Loucy (cell line): ENCODE results near the gene CNTNAP2.

ENCODE experiments used
- H2AFZ ChIP-seq: fragments of 200-600 bp; sonication (generic); 2 replicates; pipeline ENCODE4 v1.6.0; 2016; ENCODE audit warnings: antibody characterized with exemption, mild to moderate bottlenecking, low read length, moderate library complexity
- H3F3A ChIP-seq: fragments of 200-600 bp; 2 replicates; pipeline ENCODE4 v1.6.0; 2016; ENCODE audit warnings: antibody characterized with exemption, low read depth, mild to moderate bottlenecking
- H3K27me3 ChIP-seq: fragments of 200-600 bp; sonication (generic); 2 replicates; pipeline ENCODE4 v1.6.1; 2014; ENCODE audit warnings: low read length, mild to moderate bottlenecking; ENCODE audit not compliant: insufficient read depth, poor library complexity, severe bottlenecking
- H3K36me3 ChIP-seq: fragments of 200-600 bp; sonication (generic); 2 replicates; pipeline ENCODE4 v1.6.1; 2016; ENCODE audit warnings: low read length; ENCODE audit not compliant: insufficient read depth
- H3K4me1 ChIP-seq: fragments of 200-600 bp; sonication (generic); 2 replicates; pipeline ENCODE4 v1.5.1; 2014; ENCODE audit warnings: low read length, mild to moderate bottlenecking; ENCODE audit not compliant: insufficient read depth, poor library complexity, severe bottlenecking
- H3K4me2 ChIP-seq: fragments of 200-600 bp; sonication (generic); 2 replicates; pipeline ENCODE4 v1.6.0; 2014; ENCODE audit warnings: antibody characterized with exemption, low read length, low read depth, mild to moderate bottlenecking; ENCODE audit not compliant: poor library complexity, severe bottlenecking
- H3K4me3 ChIP-seq: fragments of 200-600 bp; sonication (generic); 2 replicates; pipeline ENCODE4 v1.5.1; 2014; ENCODE audit warnings: low read length, mild to moderate bottlenecking, mixed read lengths; ENCODE audit not compliant: poor library complexity, severe bottlenecking
- H3K79me2 ChIP-seq: fragments of 200-600 bp; sonication (generic); 2 replicates; pipeline ENCODE4 v1.6.1; 2014; ENCODE audit warnings: low read length; ENCODE audit not compliant: insufficient read depth
- H3K9ac ChIP-seq: fragments of 200-600 bp; sonication (generic); 2 replicates; pipeline ENCODE4 v1.6.0; 2014; ENCODE audit warnings: mild to moderate bottlenecking, low read depth, low read length, moderate library complexity; ENCODE audit not compliant: poor library complexity, severe bottlenecking
- H3K9me2 ChIP-seq: fragments of 200-600 bp; sonication (generic); replicated peaks from 2 replicates; pipeline ENCODE4 v1.6.1; 2016; ENCODE audit warnings: low read depth, low read length, mixed read lengths
- H3K9me3 ChIP-seq: fragments of 200-600 bp; sonication (generic); 2 replicates; pipeline ENCODE4 v1.6.1; 2014; ENCODE audit warnings: mild to moderate bottlenecking, antibody characterized with exemption, low read length, low read depth; ENCODE audit not compliant: insufficient read depth
- H4K20me1 ChIP-seq: fragments of 200-600 bp; sonication (generic); 2 replicates; pipeline ENCODE4 v1.6.0; 2014; ENCODE audit warnings: antibody characterized with exemption, low read length, mild to moderate bottlenecking; ENCODE audit not compliant: insufficient read depth, poor library complexity, severe bottlenecking
- CTCF ChIP-seq: fragments of 200-600 bp; sonication (generic); conservative IDR thresholded peaks from 2 replicates; pipeline ENCODE4 v1.5.1; 2014; ENCODE audit warnings: mild to moderate bottlenecking, antibody characterized with exemption, low read length
- EZH2phosphoT487 ChIP-seq: fragments of 200-600 bp; IDR thresholded peaks from 2 replicates; pipeline ENCODE4 v1.6.1; 2018; ENCODE audit warnings: antibody characterized with exemption, mild to moderate bottlenecking, moderate library complexity, borderline replicate concordance

Gene CNTNAP2

GRCh38 chr7:147279964-147280374 is 1163.4 kb downstream of the CNTNAP2 start:
- Histone ChIP-seq H2AFZ (no peak overlapping the region), H3K9me2 (no peaks in the 10 kb centered on the region), H3K79me2 (no peaks in the 10 kb centered on the region), H3K27me3 (no peaks in the 10 kb centered on the region), H3K4me2 (no peak overlapping the region), H3K9me3 (no peaks in the 10 kb centered on the region), H3K9ac (no peak overlapping the region), H4K20me1 (no peaks in the 10 kb centered on the region), H3K4me3 (no peak overlapping the region), H3F3A (no peaks in the 10 kb centered on the region), H3K36me3 (no peaks in the 10 kb centered on the region), H3K4me1 (no peaks in the 10 kb centered on the region)
- TF ChIP-seq EZH2phosphoT487 (no peak), CTCF (no peak)

- no peaks in the 10 kb centered on the region for H3K36me3 ChIP-seq
- H3K4me2 ChIP-seq = no peak overlapping the region
- no peaks in the 10 kb centered on the region for H3K4me1 ChIP-seq
- H3K4me3 ChIP-seq = no peak overlapping the region
- H3K9me2 ChIP-seq = no peaks in the 10 kb centered on the region
- TF ChIP-seq EZH2phosphoT487 = no peak
- no peak for TF ChIP-seq CTCF
- no peak overlapping the region for H3K9ac ChIP-seq
- H2AFZ ChIP-seq = no peak overlapping the region
- H3K79me2 ChIP-seq = no peaks in the 10 kb centered on the region
- H3F3A ChIP-seq = no peaks in the 10 kb centered on the region
- H3K9me3 ChIP-seq = no peaks in the 10 kb centered on the region
- no peaks in the 10 kb centered on the region for H3K27me3 ChIP-seq
- no peaks in the 10 kb centered on the region for H4K20me1 ChIP-seq
Measured at GRCh38 chr7:147282204-147282603, 1165.6 kb downstream of the CNTNAP2 start.

GRCh38 chr7:147296201-147296600 is 1179.6 kb downstream of the CNTNAP2 start:
- Histone ChIP-seq H3K9ac (no peak overlapping the region), H3K4me1 (no peaks in the 10 kb centered on the region), H4K20me1 (no peaks in the 10 kb centered on the region), H3K4me3 (no peak overlapping the region), H3K9me3 (no peaks in the 10 kb centered on the region), H3K27me3 (no peaks in the 10 kb centered on the region), H3K79me2 (no peaks in the 10 kb centered on the region), H3K4me2 (no peak overlapping the region), H3K9me2 (no peaks in the 10 kb centered on the region), H3K36me3 (no peaks in the 10 kb centered on the region), H2AFZ (no peak overlapping the region), H3F3A (no peaks in the 10 kb centered on the region)
- TF ChIP-seq EZH2phosphoT487 (no peak), CTCF (no peak)
